HG03045 (cell line): Measurements from ENCODE around the gene TMEM108.

ENCODE experiments used
- ATAC-seq: cut with Tn5 transposase; IDR thresholded peaks from one replicate; pipeline ENCODE4 v1.9.1; 2021; ENCODE audit warnings: mild to moderate bottlenecking, moderate library complexity; ENCODE audit not compliant: unreplicated experiment

The TMEM108 gene

GRCh38 chr3:133159498-133160475 is 121.6 kb downstream of the TMEM108 start:
- no peak for ATAC-seq

DNA sequence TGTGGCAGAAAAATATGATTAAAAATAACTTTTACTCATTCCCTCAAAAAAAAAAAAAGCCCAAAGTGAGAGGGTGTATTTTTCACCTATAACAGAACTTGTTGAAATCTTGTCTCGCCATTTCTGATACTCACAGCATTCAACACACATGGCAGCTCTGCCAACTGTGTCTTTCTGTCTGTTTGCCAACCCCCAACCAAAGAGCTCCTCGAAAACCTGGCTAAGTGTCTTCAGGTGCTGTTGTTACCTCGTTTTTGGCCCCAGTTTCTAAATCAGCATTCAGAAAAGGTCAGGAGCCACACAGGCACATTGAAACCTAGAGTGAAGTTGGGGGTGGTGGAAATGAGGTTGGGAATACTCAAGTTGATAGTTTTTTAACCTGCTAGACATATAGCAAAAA is 123.5 kb downstream of the TMEM108 start:
- ATAC-seq: no peak

- ATAC-seq: no peak
Measured at GRCh38 chr3:133162265-133162664, 124.1 kb downstream of the TMEM108 start.

DNA sequence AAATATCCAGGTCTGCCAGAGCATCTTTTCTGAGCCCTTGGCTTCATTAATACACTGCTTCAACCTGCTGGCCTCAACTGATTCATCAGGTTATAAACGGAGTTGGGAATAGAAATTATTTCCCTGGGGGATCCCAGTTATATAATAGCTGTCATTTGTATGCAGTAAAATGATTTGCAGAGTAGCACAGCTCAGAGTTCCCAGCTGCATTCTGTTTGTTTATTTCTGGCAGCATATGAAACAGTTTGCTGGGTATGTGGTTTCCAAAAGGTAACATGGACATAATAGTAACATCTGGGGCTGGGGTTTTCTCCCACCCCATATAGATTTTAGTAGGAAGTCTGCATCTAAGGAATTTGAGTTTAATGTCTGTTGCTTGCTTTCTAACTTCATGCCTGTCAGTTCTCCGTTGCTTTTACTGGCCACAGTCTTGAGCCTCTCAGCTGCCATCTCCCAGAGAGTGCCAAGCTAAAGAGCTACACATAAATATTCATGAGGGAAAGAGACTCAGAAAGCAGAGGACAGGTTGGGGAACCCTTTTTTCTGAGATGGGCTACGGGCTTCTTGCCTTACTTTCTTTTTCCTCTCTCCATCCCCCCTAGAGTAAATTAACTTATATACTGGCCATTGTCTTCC is 124.6 kb downstream of the TMEM108 start:
- no peak for ATAC-seq

DNA sequence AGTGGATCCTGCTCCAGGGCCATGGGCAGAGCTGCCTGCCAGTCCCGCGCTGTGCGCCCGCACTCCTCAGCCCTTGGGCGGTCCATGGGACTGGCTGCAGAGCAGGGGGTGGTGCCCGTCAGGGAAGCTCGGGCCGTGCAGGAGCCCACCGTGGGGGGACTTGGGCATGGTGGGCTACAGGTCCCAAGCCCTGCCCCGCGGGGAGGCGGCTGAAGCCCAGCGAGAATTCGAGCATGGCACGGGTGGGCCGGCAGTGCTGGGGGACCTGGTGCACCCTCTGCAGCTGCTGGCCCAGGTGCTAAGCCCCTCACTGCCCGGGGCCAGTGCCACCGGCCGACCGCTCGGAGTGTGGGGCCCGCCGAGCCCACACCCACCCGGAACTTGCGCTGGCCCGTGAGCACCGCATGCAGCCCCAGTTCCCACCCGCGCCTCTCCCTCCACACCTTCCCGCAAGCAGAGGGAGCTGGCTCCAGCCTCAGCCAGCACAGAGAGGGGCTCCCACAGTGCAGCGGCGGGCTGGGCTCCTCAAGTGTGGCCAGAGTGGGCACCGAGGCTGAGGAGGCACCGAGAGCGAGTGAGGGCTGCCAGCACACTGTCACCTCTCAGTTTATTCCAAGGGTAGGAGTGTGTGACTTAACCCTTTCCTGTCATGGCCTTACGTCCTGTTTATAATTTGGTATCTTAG is 129.3 kb downstream of the TMEM108 start:
- ATAC-seq: no peak

DNA sequence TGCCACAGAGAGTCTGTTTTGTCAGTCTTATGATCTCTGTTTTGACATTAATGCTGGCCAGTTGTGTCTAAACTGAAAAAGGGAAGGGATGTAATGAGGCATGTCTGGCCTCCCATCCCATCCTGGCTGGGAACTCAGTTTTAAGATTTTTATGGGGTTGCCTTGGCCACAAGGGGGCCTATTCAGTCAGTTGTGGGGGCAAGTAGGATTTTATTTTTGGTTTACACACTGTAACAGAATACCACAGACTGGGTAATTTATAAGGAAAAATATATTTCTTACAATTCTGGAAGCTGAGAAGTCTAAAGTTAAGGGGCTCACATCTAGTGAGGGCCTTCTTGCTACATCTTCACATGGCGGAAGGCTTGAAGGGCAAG is 129.8 kb downstream of the TMEM108 start:
- no peak for ATAC-seq

GRCh38 chr3:133169331-133170068 is 131.3 kb downstream of the TMEM108 start:
- no peak for ATAC-seq

- no peak for ATAC-seq
Measured at GRCh38 chr3:133171831-133172230, 133.6 kb downstream of the TMEM108 start.

DNA sequence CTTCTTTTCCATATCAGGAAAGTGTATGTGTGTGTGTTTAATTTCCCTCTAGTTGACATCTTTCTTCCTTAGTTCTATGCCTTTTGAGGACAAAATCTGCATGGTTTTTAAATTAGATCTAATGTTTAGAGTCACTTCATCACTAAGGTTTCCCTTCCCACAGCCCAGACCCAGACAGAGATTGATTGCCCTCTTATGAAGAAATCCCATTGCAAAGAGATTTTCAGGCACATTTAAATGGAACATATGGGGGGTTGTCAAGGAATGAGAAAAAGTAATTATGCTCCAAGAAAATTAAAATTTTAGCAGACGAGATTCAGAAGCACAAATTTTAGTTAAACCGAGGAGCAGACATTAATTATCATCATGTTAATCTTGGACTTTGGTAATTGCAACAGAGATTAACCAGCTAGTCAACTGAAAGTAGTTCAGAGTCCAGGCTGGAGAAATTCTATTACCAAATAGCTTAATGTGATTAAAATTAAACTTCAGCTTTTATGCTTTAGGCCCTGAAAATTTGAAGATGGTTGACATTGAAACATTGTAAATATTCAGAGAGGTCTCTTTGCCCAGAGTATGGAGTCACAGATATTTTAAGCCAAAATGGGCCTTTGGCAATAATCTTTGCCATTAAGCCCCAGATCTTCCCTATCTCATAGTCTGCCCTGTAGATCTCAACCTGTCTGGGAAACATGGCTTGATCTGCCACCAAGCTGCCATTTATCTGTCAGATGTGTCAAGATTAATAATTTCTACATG is 143.4 kb downstream of the TMEM108 start:
- ATAC-seq: no peak

- ATAC-seq: no peak
Measured at GRCh38 chr3:133187870-133188379, 149.7 kb downstream of the TMEM108 start.

DNA sequence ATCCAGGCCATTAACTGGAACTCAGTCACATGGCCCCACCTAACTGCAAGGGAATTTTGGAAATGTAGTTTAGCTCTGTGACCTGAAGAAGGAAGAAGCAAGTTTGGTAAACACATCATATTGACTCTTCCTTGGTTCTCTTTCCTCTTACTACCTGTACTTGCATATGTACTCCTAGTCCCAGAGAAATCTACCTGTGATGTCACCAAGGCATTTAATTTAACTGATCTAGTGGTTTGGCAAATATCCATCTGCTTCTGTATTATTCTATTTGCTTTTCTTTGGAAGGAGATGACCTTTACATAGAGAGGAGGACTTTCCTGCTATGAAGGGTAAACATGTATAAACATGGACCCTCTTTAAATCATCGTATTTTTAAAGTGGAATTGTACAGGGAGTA is 150.8 kb downstream of the TMEM108 start:
- ATAC-seq: no peak

DNA sequence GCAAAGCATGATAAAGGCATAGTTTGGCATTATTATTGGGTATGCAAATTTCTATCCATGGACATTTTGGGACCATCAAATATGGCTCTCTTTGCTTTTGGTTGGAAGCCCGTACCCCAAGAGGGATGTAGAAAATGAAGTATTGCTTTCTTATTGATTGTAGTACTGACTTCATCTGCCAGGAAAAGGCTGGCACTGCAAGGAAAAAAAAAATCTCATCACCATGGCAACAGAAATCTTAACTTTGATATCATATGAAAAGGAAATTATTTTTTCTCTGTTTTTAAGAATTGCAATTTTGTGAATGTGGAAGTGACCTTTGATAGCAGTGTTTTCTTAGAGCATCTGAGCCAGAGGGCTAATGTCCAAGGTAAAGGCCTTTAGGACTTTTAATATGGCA is 151.7 kb downstream of the TMEM108 start:
- ATAC-seq: no peak

DNA sequence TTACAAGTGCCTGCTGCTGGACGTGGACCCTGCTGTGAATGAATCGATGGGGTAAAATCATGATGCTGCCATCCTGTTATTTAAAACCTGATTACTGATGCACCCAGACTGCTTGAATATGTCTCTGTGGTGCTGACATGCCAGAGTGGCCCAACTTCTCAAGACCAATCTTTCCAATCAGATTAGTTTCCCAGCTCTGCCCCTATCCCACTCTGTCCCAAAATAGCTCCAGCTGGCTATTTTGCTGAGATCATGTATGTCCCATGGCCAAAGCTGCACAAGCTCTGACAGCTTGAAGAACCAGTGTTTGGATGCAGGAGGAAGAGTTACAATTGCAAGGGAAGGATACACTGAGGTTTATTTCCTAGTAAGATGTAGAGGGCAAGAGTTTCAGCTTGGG is 153.6 kb downstream of the TMEM108 start:
- no peak for ATAC-seq

DNA sequence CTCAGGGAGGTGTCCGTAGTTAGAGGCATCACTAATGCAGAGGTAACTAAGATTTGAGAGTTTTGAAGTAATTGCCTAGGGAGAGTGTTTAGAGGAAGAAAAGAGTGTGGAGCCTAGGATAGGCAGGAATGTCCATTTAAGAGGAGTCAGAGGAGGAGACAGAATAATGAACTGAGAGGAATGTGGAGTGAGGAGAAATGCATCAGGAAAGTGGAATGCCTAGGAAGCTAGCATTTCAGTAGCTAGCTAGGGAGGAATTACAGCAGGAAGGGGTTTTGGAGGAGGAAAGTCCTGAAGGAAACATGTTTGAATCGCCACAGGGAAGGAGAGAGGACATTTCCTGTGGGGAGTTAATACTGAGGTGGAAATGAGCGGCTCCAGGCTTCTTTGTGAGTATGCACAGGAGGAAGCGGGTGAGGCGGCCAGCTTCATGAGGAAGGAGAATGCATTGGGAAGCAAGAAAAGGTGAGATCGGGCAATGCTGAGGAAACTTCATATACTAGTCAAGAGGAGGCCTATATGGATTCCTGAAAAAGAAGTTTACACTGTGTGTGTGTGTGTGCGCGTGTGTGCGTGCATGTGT is 154.3 kb downstream of the TMEM108 start:
- no peak for ATAC-seq

DNA sequence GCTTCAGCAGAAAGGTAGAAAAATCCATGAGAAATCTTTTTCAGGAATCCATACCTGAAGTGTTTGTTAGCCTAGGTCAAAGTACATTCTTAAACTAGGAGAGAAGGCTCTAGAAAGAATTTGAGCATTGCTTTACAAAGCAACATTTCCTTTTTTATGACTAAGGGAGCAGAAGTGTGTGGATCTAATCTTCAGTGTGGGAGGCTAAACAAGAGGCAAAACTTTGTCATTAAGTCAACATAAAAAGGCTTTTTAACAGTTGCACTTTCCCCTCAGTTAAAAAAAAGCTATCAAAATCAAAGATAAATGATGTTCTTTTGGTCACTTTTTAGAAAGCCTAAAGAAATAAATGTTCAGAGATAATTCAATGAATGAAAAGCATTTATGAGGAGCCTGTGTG is 154.8 kb downstream of the TMEM108 start:
- no peak for ATAC-seq

GRCh38 chr3:133196527-133196926 is 158.3 kb downstream of the TMEM108 start:
- no peak for ATAC-seq

- ATAC-seq: no peak
Measured at GRCh38 chr3:133197619-133198018, 159.4 kb downstream of the TMEM108 start.

DNA sequence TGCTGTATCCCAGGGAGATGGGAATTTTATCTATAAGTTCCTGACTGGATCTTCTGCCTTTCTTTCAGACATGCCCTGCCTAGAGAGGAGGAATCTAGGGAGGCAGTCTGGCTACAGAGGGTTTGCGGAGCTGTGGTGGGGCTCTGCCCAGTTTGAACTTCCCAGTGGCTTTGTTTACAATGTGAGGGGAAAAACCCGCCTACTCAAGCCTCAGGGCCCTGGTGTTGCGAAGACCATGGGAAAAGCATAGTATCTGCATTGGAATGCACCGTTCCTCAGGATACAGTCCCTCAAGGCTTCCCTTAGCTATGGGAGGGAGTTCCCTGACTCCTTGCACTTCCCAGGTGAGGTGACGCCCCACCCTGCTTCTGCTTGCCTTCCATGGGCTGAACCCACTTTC is 168.7 kb downstream of the TMEM108 start:
- ATAC-seq: no peak

GRCh38 chr3:133208184-133208583 is 170.0 kb downstream of the TMEM108 start:
- ATAC-seq: no peak
